ENCODE data around the gene MET.

The MET gene

GRCh38 chr7:116672596-116673456 lies 830 bp downstream of the MET start (continued):
- no peak; the same call in 1 of the 2 replicates for TF ChIP-seq ZBTB44 (tag by site-specific recombination; IDR thresholded peaks at IDR 0.05)
- peak; percentile 16 for TF ChIP-seq KLF17 (tag by site-specific recombination; IDR thresholded peaks at IDR 0.05)
- no peak for TF ChIP-seq ZNF146 (tag by site-specific recombination; IDR thresholded peaks at IDR 0.05)
- TF ChIP-seq ZNF521 (tag by site-specific recombination; IDR thresholded peaks at IDR 0.05) = no peak
- TF ChIP-seq ZBTB21 (tag by site-specific recombination; IDR thresholded peaks at IDR 0.05) = 0 out of 2 replicates have a peak, but pooled peaks have one; percentile 21

GRCh38 chr7:116673457-116673865 lies 1.5 kb downstream of the MET start:
- Histone ChIP-seq H3K27ac (ENCODE audit: extremely low read depth, low read depth, low read length) (peak overlapping the region; percentile 85; the same call in 1 of the 2 replicates), H3K4me1 (ENCODE audit: control insufficient read depth, insufficient read depth, low read length) (peaks cover 18% of the 10 kb centered on the region; the same call in 1 of the 2 replicates), H3K9me3 (ENCODE audit: control insufficient read depth, insufficient read depth, low read depth, low read length) (no peaks in the 10 kb centered on the region), H3K4me3 (ENCODE audit: low read depth, low read length) (peak overlapping the region; percentile 71), H3K36me3 (ENCODE audit: control insufficient read depth in 2 of 2, insufficient read depth in 1 of 2, low read length in 2 of 2) (no peaks in the 10 kb centered on the region)
- ChIA-PET CTCF (interaction anchor here (1.1 to 2.4 kb wide), 3 partner anchors 41 to 130 kb away, joined by 4 to 18 read pairs (median 5); no protein-coding TSS in a partner anchor), POLR2A (interaction anchor here (1.0 kb wide), 1 partner anchor 35 kb away, joined by 3 read pairs; no protein-coding TSS in a partner anchor)
- peak; percentile 1; the same call in 1 of the 2 replicates for TF ChIP-seq PRDM6 (tag by site-specific recombination; IDR thresholded peaks at IDR 0.05)
- no peak for TF ChIP-seq ZSCAN30 (tag by site-specific recombination; IDR thresholded peaks at IDR 0.05)

- CTCF ChIA-PET = interaction anchor here (0.5 to 1.2 kb wide), 6 partner anchors 55 to 454 kb away, joined by 3 to 4 read pairs (median 3); no protein-coding TSS in a partner anchor
- POLR2A ChIA-PET = no interaction called here
- Histone ChIP-seq H3K36me3 (ENCODE audit: control insufficient read depth in 2 of 2, insufficient read depth in 1 of 2, low read length in 2 of 2) (no peaks in the 10 kb centered on the region), H3K9me3 (ENCODE audit: control insufficient read depth, insufficient read depth, low read depth, low read length) (no peaks in the 10 kb centered on the region), H3K4me1 (ENCODE audit: control insufficient read depth, insufficient read depth, low read length) (peaks cover 18% of the 10 kb centered on the region; the same call in 1 of the 2 replicates), H3K4me3 (ENCODE audit: low read depth, low read length) (no peak overlapping the region), H3K27ac (ENCODE audit: extremely low read depth, low read depth, low read length) (peak overlapping the region; percentile 26; the same call in 1 of the 2 replicates)
- 0 out of 2 replicates have a peak, but pooled peaks have one; percentile 49 for TF ChIP-seq SP7 (tag by site-specific recombination; IDR thresholded peaks at IDR 0.05)
- TF ChIP-seq ZBTB48 (tag by site-specific recombination; IDR thresholded peaks at IDR 0.05) = 0 out of 2 replicates have a peak, but pooled peaks have one; percentile 13
- TF ChIP-seq PRDM6 (tag by site-specific recombination; IDR thresholded peaks at IDR 0.05) = peak; percentile 88
- peak; percentile 26; the same call in 1 of the 2 replicates for TF ChIP-seq ZBTB11 (tag by site-specific recombination; conservative IDR thresholded peaks at IDR 0.05; ENCODE audit: low read depth)
- TF ChIP-seq ZNF366 (tag by site-specific recombination; conservative IDR thresholded peaks at IDR 0.05) = peak; percentile 64
- TF ChIP-seq IKZF3 (tag by site-specific recombination; IDR thresholded peaks at IDR 0.05) = 0 out of 2 replicates have a peak, but pooled peaks have one; percentile 16
- TF ChIP-seq ZNF335 (tag by site-specific recombination; conservative IDR thresholded peaks at IDR 0.05) = peak; percentile 64
- 0 out of 2 replicates have a peak, but pooled peaks have one; percentile 3 for TF ChIP-seq ZNF394 (tag by site-specific recombination; IDR thresholded peaks at IDR 0.05; ENCODE audit: borderline replicate concordance)
- TF ChIP-seq ZNF24 (tag by site-specific recombination; IDR thresholded peaks at IDR 0.05) = 0 out of 2 replicates have a peak, but pooled peaks have one; percentile 24
- peak; percentile 96 for TF ChIP-seq ZBTB20 (tag by site-specific recombination; IDR thresholded peaks at IDR 0.05)
- 0 out of 2 replicates have a peak, but pooled peaks have one; percentile 20 for TF ChIP-seq ZXDB (tag by site-specific recombination; IDR thresholded peaks at IDR 0.05)
- TF ChIP-seq ZNF549 (tag by site-specific recombination; IDR thresholded peaks at IDR 0.05) = no peak
- TF ChIP-seq ZBTB17 (tag by site-specific recombination; IDR thresholded peaks at IDR 0.05) = peak; percentile 71
Observed at GRCh38 chr7:116674508-116675173, 2.6 kb downstream of the MET start.

Measured in HEK293 (cell line).